Spleen (tissue), 7 donors: ENCODE measurements around the gene WNT1.

Source experiments
- POLR2A ChIP-seq, 3 donors: fragments of 450-650 bp; IDR thresholded peaks; one replicate each; pipeline ENCODE4 v1.5.1; 2017; ENCODE audit warnings: antibody characterized with exemption in 3 of 3, mild to moderate bottlenecking in 1 of 3
- TF ChIP-seq, protein P1 (sequence below), 11 experiments: fragments of 200-600 bp in 7 of 11; fragments of 450-650 bp in 4 of 11; sonication (generic) in 4 of 11; IDR thresholded peaks in 8 of 11; conservative IDR thresholded peaks in 3 of 11; 1 replicate in 7 of 11; 2 replicates in 4 of 11; pipeline versions ENCODE4 v1.4.0 to v1.8.0; 2016 to 2021; ENCODE audit warnings: antibody characterized with exemption in 11 of 11, inconsistent platforms in 4 of 11, mild to moderate bottlenecking in 1 of 11
- donor health status: DM: no; HTN: no; CAD: no; lungs with moderate emphysema.
- donor health status: DM: no; HTN: no; CAD: no.
- donor health status: DM: no; HTN: no; CAD: no.

DNA sequence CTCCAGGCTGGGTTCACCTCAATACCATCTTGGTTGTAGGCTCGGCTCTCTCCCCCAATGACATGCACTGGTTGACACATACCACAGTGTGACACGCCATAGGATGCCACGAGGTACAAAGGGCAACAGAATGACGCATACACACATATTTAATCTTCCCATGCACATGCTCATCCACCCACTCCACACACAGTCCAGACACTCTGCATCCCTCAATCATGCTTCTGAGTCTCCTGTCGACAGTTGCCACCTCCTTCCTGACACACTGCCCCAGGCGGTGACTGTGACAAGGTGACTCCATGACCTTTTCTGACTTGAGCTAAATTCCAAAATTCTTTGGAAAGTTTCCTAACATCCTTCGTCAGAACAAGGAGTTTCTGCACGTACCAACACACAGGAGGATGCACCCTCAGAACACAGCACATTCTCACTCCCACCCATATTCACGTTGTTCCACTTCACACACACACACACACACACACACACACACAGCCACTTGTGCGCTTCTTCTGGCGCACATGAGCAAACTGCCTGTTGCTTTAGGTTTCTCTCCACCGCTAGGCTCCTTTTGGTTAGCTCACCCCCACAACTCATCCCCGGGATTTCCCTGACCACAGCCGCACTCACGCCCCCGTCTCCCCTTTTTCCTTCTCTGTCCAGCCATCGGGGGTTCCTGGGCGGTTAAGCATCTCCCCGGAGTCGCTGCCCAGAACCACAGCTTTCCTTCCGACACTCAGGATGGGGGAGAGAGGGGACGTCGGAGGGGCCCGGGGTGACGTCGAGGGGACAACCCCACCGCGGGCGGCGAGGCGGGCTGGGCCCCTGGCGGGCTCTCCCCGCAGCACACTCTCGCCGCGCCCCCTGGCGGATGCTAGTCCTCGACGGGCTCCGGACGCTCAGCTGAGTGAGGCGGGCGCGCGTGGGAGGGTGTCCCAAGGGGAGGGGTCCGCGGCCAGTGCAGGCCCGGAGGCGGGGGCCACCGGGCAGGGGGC is 536 bp upstream of the WNT1 start:
- TF ChIP-seq, protein P1, sequence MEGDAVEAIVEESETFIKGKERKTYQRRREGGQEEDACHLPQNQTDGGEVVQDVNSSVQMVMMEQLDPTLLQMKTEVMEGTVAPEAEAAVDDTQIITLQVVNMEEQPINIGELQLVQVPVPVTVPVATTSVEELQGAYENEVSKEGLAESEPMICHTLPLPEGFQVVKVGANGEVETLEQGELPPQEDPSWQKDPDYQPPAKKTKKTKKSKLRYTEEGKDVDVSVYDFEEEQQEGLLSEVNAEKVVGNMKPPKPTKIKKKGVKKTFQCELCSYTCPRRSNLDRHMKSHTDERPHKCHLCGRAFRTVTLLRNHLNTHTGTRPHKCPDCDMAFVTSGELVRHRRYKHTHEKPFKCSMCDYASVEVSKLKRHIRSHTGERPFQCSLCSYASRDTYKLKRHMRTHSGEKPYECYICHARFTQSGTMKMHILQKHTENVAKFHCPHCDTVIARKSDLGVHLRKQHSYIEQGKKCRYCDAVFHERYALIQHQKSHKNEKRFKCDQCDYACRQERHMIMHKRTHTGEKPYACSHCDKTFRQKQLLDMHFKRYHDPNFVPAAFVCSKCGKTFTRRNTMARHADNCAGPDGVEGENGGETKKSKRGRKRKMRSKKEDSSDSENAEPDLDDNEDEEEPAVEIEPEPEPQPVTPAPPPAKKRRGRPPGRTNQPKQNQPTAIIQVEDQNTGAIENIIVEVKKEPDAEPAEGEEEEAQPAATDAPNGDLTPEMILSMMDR (IDR thresholded peaks at IDR 0.05 in 8 of 11, conservative IDR thresholded peaks at IDR 0.05 in 3 of 11), result peak; percentile 49 to 90 (median 87)
- no peak for TF ChIP-seq POLR2A (IDR thresholded peaks at IDR 0.05)
